Non-pigmented ciliary epithelial cell (primary cell): ENCODE measurements around the gene FOSL1.

ENCODE experiments used
- DNase-seq: peaks from one replicate; pipeline ENCODE4 v3.0.0-alpha.2; 2010; ENCODE audit warnings: low read depth

Gene FOSL1

DNA sequence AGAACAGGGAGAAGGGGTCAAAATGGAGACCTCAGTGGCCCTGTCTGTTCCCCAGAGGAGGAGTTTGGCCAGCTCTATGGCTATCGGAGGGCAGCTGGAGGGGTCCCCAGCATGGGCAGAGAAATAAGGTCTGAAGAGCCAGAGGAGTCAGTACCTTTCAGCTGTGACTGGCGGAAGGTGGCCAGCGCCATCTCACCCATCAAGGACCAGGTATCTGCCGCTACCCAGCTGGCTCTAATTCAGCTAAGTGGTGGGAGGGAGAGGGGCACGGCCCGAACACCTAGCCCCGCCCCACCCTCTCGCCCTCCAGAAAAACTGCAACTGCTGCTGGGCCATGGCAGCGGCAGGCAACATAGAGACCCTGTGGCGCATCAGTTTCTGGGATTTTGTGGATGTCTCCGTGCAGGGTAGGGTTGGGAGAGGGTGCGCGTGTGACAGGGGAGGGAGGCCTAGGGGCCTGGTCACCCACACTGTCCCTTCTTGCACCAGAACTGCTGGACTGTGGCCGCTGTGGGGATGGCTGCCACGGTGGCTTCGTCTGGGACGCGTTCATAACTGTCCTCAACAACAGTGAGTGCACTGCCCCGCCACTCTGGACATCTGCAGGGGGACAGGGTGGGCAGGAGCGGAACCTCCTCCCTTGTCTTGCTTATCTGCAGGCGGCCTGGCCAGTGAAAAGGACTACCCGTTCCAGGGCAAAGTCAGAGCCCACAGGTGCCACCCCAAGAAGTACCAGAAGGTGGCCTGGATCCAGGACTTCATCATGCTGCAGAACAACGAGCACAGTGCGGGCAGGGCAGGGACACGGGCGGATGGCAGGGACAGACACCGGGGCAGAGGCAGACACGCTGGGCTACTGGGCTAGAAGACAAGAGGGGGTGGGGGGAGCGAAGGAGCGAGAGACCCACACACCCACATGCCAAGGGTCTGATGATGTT lies 17.8 kb downstream of the FOSL1 start:
- no peak for DNase-seq

DNA sequence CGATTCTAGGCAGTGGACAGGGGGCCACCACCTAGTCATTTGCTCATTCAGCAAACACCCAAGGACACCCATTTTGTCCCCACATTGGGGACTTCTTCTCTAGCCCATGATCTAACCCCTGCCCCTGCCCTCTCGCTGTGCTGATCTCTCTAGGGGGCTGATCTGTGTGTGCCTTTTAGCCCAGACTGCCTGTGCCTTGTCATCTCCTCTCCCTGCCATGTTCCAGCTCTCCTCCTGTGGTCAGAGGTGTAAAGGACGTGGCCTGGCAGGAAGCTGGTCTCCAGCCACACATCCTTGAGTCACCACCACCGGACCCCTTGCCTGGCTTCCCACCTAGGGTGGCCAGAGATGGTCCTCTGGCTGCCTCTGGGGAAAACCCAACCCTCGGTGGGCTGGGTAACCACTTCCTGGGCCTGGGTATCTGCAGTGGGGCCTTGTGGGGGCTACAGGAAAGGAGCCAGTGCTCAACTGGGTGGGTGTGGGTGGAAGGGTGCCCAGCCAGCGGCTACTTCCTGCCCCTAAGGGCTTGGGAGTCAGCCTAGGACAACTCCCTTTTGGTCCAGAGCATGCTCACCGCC lies 19.3 kb downstream of the FOSL1 start:
- no peak for DNase-seq

DNA sequence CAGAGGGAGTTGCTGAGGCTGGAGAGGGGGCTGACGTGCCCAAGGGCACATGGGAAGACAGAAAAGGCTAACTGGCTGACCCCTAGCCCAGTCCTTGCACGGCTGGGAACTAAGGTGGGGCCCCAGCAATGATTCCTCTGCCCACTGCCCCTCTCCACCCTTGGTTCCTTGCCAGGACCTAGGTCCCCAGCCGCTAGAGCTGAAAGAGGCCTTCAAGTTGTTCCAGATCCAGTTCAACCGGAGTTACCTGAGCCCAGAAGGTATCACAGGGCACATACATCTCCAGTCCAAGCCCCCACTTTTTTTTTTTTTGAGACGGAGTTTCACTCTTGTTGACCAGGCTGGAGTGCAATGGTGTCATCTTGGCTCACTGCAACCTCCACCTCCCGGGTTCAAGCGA lies 20.2 kb downstream of the FOSL1 start:
- DNase-seq, result no peak

DNA sequence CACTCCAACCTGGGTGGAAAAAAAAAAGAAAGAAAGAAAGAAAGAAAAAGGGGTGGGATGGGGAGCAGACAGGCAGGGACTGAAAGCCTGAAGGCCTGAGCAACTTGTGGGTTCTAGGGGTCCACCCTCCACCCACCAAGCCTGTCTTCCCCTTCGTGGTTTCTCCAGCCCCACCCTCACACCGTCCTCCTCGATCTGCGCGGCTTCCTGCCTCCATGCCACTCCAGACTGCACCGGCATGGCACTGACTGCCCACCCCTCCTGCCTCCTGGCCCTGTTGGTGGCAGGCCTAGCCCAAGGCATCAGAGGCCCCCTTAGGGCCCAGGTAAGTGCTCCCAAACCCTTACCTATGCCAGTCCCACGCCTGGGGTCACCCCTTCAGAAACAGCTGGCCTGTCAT lies 20.6 kb downstream of the FOSL1 start, which contains the start of gene CTSW:
TSS of gene CTSW (plus strand) at position 221 of the 400 bp plus-strand sequence. CDS start at position 239, 18 bp downstream.
- DNase-seq, result no peak

DNA sequence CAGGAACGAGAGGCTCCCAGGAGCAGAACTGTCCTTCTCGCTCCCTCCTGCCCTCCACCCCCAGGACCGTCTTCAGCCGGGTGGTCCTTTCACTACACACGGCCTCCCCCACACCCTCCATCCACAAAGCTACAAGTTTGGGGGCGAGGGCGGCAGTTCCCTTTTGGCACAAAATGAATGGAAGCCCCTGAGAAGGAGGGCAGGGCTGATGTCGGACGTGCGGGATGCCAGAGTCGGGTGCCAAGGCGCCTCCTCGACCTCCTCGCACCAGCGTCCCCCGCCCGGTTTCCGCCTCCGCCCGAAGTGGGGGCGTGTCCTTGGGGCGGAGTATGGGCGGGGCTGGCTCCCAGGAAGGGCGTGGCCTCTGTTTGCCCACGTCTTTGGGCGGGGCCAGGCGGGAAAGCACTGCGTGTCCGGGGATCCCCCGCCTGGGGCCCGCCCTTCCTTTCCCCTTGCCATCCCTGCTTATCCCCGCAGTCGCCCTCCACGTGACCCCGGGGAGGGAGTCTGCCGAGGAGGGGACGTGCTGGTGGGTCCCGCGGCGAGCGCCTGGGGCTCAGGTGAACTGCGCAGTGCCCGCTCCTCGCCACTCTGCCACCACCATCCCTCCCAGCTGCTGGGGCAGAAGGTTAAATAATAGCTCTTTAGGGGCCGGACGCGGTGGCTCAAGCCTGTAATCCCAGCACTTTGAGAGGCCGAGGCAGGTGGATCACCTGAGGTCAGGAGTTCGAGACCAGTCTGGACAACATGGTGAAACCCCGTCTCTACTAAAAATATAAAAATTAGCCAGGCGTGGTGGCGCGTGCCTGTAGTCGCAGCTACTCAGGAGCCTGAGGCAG lies 26.7 kb downstream of the FOSL1 start:
- DNase-seq, result no peak

DNA sequence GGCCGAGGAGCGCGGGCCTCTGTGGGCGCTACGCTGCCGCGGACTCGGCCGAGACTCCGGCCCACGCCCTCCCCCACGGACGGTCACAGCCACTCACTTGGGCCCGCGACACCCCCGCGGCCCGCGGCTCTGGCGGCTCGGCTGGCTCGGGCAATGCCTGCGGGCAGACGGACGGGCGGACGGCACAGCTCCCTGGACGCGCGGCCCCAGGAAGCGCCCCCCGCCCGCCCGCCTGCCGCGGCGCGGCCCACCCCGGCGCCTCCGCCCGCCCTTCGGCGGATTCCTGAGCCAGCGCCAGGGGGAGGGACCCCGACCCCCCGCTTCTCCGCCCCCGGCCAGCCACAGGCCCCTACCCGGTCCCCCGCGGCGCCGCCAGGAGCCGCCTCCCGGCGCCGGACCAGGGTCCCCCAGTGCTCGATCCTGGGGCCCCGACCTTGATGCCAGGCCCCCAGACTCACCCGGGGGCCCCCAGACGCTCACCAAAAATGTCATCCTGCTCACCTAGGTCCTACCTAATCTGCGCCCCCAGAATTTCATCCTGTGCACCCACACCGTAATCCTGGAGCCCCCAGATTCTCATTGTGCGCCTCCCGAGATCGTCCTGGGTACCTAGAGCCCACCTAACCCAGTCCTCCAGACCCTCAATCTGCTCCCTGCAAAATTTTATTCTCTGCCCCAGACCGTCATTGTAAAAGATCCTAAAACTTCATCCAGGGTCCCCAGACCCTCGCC lies 27.4 kb downstream of the FOSL1 start, which contains the start of gene EFEMP2:
TSS of gene EFEMP2 (minus strand) at position 215 of the 732 bp plus-strand sequence. CDS start 446 bp downstream, outside the sequence.
- DNase-seq, result no peak

DNA sequence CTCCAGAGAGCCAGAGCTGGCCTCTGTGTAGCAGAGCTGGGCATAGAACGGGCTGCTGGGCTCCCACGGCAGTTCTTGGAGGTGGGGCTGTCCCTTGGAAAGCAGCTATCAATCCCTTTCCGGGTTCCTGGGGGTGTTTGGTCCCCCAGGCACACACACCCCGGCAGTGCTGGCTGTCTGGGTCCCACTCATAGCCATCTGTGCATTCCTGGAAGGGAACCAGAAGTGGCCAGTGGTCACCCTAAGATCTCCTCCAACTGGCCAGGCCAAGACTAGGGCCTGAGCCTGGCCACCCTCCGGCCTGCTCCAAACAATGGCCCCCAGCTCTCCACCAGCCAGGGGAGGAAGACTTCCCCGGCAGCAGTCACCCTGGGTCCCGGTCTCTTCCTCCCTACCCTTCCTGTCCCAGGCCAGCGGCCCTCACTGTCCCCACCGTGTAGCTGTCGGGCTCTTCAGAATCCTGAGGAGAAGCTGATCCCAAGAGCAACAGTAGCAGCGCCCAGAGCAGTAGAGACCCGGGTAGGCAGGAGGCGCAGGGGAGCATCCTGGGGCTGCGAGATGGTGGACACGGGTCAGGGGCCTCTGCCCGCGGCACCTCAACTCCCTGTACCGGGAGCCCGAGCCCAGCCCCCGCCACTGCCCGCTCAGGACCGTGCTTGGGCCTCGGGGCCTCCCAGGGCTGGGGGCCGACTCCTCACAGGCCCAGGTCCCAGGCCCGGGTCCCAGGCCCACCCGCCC lies 28.2 kb downstream of the FOSL1 start:
- no peak for DNase-seq

DNA sequence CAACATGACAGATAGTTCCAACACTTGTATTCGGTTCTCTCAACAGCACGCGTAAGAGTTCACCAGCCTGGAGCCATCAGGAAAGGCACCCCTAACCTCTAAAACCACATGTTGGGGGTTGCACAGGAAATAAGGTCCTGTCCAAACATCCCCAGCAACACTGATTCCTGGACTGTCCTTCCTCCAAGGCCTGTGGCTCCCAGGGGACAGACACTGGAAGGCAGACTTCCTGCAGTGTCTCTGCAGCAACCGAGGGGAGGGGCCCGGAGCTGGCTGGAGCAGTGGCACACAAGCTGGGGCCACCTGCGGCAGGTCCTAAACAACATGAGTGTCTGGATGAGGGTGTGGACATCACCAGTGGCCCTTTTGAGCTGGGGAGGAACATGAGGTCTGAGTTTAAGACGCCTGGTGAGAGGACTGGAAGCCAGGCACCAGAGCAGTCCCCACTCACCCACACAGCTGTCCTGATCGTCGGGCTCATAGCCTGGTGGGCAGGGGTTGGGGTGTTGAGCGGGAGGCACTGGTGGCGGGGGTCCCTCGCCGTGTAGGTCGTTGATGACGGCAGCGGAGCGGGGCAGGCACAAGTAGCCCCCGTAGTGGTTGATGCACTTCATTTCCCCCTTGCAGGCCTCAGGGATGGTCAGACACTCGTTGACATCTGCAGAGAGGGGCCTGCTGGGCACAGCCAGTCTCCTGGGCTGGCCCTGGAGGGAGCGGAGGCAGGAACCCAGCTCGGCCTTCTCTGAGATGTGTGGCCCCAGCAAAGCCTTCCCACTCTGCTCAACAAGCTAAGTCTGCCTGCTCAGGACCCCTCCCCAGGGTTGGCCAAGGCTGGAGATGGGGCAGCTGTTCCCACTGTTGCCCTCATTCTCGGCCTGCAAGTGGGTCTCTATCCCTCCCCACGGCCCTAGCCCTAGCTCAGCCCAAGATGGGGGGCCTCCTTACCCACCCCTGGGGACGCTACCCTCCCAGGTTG lies 29.2 kb downstream of the FOSL1 start:
- no peak for DNase-seq

DNA sequence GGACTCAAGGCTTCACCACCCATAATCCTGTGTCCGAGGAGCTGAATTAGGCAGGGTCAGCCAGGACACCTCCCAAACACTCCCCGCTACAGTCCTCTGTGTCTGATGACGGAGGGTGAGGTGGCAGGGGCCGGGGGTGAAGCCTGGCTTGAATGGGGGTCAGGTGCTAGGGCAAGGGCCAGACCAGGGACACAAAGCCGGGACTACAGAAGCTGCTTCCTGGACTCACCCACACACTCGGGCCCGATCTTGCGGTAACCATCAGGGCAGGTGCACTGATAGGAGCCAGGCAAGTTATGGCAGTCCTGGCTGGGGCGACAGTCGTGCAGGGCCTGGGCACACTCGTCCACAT lies 29.9 kb downstream of the FOSL1 start:
- no peak for DNase-seq

DNA sequence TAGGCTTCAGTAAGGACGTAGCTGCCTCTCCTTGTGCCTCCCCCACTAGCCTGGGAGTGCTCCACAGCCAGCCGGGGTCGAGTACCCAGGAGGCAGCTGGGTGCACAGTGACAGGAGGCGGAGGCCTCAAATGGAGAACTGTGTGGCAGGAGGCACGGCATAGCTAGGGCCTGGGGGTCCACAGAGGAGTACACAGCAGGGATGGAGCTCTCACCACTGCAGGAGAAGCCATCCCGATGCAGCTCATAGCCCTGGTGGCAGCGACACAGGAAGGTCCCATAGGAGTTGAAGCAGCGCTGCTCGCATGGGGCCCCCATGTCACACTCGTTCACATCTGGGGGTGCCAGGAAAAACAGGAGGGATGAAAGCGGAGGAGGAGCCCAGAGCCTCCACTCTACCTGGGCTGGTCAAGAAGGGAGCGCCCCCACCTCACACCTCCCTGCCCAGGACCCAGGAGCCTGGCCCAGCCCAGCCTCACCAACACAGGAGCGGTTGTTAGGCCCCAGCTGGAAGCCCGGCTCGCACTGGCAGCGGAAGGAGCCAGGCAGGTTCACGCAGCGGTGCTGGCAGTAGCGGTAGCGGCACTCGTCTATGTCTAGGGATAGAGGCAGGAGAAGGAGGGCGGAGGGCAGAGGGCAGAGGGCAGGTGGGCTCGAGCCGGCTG lies 30.4 kb downstream of the FOSL1 start:
- no peak for DNase-seq

DNA sequence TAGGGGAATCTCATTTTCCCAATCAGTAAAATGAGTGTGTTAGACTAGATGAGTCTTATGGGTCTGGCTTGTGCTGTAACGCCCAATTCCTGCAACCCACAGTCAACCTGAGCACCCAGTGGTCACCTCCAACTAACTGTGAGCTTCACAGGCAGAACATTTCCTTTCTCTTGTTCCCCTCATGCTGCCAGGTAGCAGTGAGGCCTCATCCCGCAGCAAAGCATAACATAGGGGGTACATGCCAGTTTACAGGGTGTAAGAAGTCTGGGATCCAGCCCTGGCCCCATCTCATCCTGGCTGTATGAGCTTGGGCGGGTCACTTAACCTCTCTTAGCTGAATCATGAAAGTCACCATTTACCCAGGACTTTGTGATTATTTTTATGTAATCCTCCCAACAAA lies 31.3 kb downstream of the FOSL1 start:
- no peak for DNase-seq

DNA sequence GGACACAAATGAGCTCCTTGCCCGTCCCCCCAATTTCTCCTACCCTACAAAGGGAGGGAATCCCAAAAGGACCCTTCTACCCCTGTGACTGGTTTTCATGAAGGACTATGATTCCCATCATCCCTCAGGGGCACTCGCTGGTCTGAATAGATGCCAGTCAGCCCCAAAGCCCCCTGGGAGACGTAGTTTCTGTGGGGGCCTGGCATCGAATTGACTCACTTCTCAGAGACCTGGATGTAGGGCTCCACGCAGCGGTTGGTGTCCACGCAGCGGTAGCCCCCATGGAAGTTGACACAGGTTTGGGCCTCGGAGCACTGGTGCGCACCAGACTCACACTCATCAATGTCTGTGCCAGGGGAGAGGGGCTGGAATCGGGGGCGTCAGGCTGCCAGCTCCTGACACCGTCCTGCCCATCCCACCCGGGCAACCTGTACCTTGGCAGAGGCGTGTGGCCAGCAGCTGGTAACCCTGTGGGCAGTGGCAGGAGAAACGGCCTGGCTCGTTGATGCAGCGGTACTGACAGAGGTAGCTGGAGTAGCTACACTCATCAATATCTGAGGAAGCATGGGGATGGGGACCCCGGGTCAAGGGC lies 32.0 kb downstream of the FOSL1 start:
- no peak for DNase-seq

DNA sequence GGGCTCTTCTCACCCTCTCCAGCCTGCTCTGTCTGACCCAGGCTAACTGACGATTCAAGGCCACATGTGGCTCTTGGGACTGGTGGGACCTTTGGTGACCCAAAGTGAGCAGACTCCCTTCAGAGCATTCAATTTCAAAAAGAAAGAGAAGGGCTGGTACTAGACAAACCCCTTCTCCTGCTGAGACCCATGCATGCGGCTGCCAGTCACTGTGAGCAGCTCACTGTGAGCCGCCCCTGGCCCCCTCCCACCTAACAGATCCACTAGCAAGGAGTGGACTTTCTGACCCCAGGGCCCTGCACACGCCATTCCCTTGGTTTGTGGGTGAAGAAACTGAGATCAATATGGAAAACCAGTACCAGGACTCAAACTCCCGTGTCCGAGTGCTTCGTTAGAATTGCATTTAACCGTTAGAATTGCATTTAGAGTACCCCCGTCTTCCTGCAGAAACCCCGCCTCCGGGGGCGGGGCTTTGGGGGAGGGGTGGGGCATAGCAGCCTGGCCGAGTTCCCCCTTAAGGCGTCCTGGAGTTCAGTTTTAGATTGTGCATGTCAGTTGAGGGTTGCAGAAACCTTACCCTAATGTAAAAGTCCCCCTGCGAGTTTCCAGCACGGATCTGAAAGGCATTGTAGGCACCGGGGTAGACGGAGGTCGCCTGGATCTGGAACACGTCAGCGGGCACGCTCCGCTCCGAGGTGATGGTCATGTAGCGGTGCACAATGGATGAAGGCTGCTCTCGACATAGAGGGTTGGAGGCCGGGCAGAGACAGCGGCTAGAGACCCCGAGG lies 32.7 kb downstream of the FOSL1 start:
- DNase-seq, result no peak

DNA sequence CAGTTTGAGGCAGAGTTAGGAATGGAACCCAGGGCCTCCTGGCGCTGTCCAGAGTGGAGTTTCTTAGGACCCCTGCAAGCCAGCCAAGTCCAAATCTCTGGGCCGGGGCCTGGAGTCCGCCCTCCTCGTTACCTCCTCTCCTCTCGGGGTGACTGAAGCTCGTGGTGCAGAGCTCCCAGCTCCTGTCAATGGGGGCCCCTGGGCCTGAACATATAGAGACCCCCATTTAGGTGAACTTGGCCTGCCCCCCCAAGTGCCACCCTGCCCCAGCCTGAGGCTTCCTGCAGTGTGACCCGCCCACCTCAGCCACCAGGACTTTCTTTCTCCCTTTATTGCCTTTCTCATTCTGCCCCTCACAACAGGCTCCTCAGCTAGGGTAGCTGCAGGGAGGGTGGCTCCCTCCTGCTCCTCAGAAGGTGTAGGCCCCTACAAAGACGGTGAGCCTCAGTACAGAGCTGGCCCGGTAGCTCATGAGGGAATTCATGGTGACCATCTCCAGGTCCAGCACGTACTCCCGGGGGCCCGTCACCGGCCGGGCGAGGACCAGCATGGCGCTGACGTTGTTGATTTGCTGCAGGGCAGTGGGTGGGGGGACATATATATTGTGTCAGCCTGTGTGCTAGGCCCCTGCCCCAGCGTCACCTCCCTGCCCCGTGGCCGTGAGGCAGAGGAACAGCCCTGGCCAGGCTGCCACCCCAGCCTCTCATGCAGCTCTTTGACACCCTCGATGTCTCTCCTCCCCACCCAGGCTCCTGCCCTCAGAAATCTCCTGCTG lies 33.5 kb downstream of the FOSL1 start:
- no peak for DNase-seq

DNA sequence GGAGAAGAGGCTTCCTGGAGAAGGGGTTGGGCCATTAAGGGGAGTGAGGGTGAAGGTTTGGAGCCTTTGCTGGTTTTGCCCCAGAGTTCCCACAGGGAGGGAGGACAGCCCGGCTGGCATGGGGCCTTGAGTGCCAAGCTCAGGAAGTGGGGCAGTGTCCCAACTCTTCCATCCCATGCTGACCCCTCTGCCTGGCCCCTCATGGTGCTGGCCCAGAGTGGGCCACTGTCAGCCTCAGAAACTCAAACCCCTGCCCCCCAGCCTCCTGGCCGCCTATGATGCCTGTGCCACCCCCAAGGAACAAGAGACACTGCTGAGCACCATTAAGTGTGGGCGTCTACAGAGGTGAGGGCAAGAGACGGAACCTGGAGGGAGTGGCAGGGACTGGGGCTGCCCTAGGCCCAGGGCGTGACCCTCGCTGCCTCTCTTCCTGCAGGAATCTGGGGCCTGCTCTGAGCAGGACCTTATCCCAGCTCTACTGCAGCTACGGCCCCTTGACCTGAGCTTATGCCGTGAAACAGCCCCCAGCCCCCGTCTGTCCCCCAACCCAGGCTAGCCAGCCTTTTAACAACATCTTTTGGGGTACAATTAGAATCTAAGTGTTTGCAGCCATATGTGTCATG lies 34.5 kb downstream of the FOSL1 start:
- DNase-seq, result no peak

DNA sequence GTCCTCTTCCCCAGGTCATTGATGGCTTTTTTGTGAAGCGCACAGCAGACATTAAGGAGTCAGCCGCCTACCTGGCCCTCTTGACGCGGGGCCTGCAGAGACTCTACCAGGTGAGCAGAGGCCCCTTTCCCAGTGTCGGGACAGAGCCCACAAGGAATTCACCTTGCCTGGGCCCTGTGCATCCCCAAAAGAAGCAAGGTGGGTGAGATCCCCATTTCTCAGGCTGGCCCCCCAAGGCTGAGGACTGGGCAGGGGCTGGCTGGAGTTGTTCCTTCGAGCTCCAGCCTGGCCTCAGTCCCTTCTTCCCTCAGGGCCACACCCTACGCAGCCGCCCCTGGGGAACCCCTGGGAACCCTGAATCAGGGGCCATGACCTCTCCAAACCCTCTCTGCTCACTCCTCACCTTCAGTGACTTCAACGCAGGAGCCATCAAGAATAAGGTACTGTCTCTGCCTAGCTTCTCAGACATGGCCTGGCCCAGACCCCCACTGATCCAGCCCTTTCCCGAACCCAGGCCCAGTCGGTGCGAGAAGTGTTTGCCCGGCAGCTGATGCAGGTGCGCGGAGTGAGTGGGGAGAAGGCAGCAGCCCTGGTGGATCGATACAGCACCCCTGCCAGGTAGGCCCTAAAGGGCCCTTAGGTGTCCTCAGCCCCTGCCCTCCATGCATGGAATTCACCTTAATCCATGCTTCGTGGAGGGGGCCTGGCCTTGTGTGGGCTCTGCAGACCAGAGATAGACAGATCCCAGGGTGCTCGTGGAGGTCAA lies 35.3 kb downstream of the FOSL1 start:
- DNase-seq, result no peak
